ENCODE measurements around the gene NNMT.

NNMT gene

GRCh38 chr11:114284914-114285313 is 11.3 kb upstream of the NNMT start:
- DNase-seq (ENCODE audit: low spot score) = no peak

- DNase-seq (ENCODE audit: low spot score) = no peak
Observed at GRCh38 chr11:114285599-114285998, 10.6 kb upstream of the NNMT start.

GRCh38 chr11:114286229-114286628 is 10.0 kb upstream of the NNMT start:
- no peak for DNase-seq (ENCODE audit: low spot score)

- DNase-seq (ENCODE audit: low spot score) = no peak
Observed at GRCh38 chr11:114287154-114287553, 9.0 kb upstream of the NNMT start.

- no peak for DNase-seq (ENCODE audit: low spot score)
Observed at GRCh38 chr11:114288136-114288535, 8.1 kb upstream of the NNMT start.

- DNase-seq (ENCODE audit: low spot score) = no peak
Observed at GRCh38 chr11:114289779-114290178, 6.4 kb upstream of the NNMT start.

GRCh38 chr11:114290503-114291235 is 5.5 kb upstream of the NNMT start:
- no peak for DNase-seq (ENCODE audit: low spot score)

GRCh38 chr11:114291381-114291780 is 4.8 kb upstream of the NNMT start:
- no peak for DNase-seq (ENCODE audit: low spot score)

GRCh38 chr11:114291842-114292680 is 4.1 kb upstream of the NNMT start:
- no peak for DNase-seq (ENCODE audit: low spot score)

GRCh38 chr11:114293201-114293711 is 2.9 kb upstream of the NNMT start:
- DNase-seq (ENCODE audit: low spot score) = no peak

GRCh38 chr11:114296605-114297372 is 590 bp downstream of the NNMT start:
- DNase-seq (ENCODE audit: low spot score) = no peak

- no peak for DNase-seq (ENCODE audit: low spot score)
Observed at GRCh38 chr11:114297806-114298709, 1.9 kb downstream of the NNMT start.

GRCh38 chr11:114298710-114299109 is 2.5 kb downstream of the NNMT start:
- no peak for DNase-seq (ENCODE audit: low spot score)

- DNase-seq (ENCODE audit: low spot score) = no peak
Observed at GRCh38 chr11:114301088-114301487, 4.9 kb downstream of the NNMT start.

GRCh38 chr11:114301927-114302326 is 5.7 kb downstream of the NNMT start:
- DNase-seq (ENCODE audit: low spot score) = no peak

GRCh38 chr11:114302663-114303062 is 6.5 kb downstream of the NNMT start:
- DNase-seq (ENCODE audit: low spot score) = no peak

GRCh38 chr11:114304065-114304464 is 7.9 kb downstream of the NNMT start:
- DNase-seq (ENCODE audit: low spot score) = no peak

- no peak for DNase-seq (ENCODE audit: low spot score)
Observed at GRCh38 chr11:114304969-114305368, 8.8 kb downstream of the NNMT start.

- DNase-seq (ENCODE audit: low spot score) = peak; percentile 25
Observed at GRCh38 chr11:114307524-114308203, 11.5 kb downstream of the NNMT start.

GRCh38 chr11:114308689-114309089 is 12.5 kb downstream of the NNMT start:
- no peak for DNase-seq (ENCODE audit: low spot score)

GRCh38 chr11:114309517-114309916 is 13.3 kb downstream of the NNMT start:
- DNase-seq (ENCODE audit: low spot score) = no peak
